Tibial artery (tissue), 4 donors: Measurements from ENCODE around the gene BMPER.

ENCODE experiments used
- DNase-seq, 2 donors: peaks; one replicate each; pipeline ENCODE4 v3.0.0-alpha.2; 2019
- H3K27ac ChIP-seq, 2 donors: fragments of 200-600 bp; sonication (generic) in 1 of 2; 1 replicate in 1 of 2; 2 replicates in 1 of 2; pipeline ENCODE4 v1.5.1; 2018 to 2019; ENCODE audit warnings: mild to moderate bottlenecking in 1 of 2
- H3K27me3 ChIP-seq, 2 donors: fragments of 200-600 bp; sonication (generic) in 1 of 2; one replicate each; pipeline versions ENCODE4 v1.5.1 to v1.6.0; 2016 to 2019
- H3K36me3 ChIP-seq, 3 donors: fragments of 200-600 bp; sonication (generic) in 2 of 3; one replicate each; pipeline ENCODE4 v1.5.1; 2016 to 2019; ENCODE audit warnings: mild to moderate bottlenecking in 2 of 3
- H3K4me1 ChIP-seq, 4 donors: fragments of 200-600 bp; sonication (generic) in 2 of 4; 1 replicate in 3 of 4; 2 replicates in 1 of 4; pipeline ENCODE4 v1.5.1; 2016 to 2019
- H3K4me3 ChIP-seq, 2 donors: fragments of 200-600 bp; sonication (generic) in 1 of 2; 1 replicate in 1 of 2; 2 replicates in 1 of 2; pipeline ENCODE4 v1.5.1; 2018 to 2019; ENCODE audit warnings: mild to moderate bottlenecking in 2 of 2
- H3K9me3 ChIP-seq, 3 donors: fragments of 200-600 bp; sonication (generic) in 1 of 3; one replicate each; pipeline ENCODE4 v1.5.1; 2016 to 2019
- intact Hi-C: fragments of 100-400 bp; cut with DNase I; formaldehyde crosslinking; loops from one replicate; pipeline ENCODE4 v1.15.0; 2023; ENCODE audit warnings: low total_unique reads
- TF ChIP-seq, protein P1 (sequence below), 2 experiments: fragments of 200-600 bp in 1 of 2; fragments of 450-650 bp in 1 of 2; IDR thresholded peaks; one replicate each; pipeline ENCODE4 v1.5.1; 2017 to 2019; ENCODE audit warnings: antibody characterized with exemption in 2 of 2, mild to moderate bottlenecking in 1 of 2, moderate library complexity in 1 of 2

Gene BMPER

GRCh38 chr7:33941418-33941817, 36.1 kb downstream of the BMPER start:
- DNase-seq = no peak
- Histone ChIP-seq H3K4me1 (no peaks in the 10 kb centered on the region), H3K27me3 (no peaks in the 10 kb centered on the region), H3K9me3 (no peaks in the 10 kb centered on the region), H3K4me3 (no peak overlapping the region), H3K27ac (no peak overlapping the region), H3K36me3 (no peaks in the 10 kb centered on the region)
- intact Hi-C loops = no loop called here
- TF ChIP-seq, protein P1, sequence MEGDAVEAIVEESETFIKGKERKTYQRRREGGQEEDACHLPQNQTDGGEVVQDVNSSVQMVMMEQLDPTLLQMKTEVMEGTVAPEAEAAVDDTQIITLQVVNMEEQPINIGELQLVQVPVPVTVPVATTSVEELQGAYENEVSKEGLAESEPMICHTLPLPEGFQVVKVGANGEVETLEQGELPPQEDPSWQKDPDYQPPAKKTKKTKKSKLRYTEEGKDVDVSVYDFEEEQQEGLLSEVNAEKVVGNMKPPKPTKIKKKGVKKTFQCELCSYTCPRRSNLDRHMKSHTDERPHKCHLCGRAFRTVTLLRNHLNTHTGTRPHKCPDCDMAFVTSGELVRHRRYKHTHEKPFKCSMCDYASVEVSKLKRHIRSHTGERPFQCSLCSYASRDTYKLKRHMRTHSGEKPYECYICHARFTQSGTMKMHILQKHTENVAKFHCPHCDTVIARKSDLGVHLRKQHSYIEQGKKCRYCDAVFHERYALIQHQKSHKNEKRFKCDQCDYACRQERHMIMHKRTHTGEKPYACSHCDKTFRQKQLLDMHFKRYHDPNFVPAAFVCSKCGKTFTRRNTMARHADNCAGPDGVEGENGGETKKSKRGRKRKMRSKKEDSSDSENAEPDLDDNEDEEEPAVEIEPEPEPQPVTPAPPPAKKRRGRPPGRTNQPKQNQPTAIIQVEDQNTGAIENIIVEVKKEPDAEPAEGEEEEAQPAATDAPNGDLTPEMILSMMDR (IDR thresholded peaks at IDR 0.05) = no peak

- H3K27ac ChIP-seq = no peak overlapping the region
- H3K9me3 ChIP-seq = no peaks in the 10 kb centered on the region
- intact Hi-C loops = no loop called here
- no peaks in the 10 kb centered on the region for H3K27me3 ChIP-seq
- no peak overlapping the region for H3K4me3 ChIP-seq
- no peak for DNase-seq
- no peaks in the 10 kb centered on the region for H3K4me1 ChIP-seq
- TF ChIP-seq, protein P1 (IDR thresholded peaks at IDR 0.05) = no peak
- no peaks in the 10 kb centered on the region for H3K36me3 ChIP-seq
These were observed 40.9 kb downstream of the BMPER start for GRCh38 chr7:33946094-33946699.

DNA sequence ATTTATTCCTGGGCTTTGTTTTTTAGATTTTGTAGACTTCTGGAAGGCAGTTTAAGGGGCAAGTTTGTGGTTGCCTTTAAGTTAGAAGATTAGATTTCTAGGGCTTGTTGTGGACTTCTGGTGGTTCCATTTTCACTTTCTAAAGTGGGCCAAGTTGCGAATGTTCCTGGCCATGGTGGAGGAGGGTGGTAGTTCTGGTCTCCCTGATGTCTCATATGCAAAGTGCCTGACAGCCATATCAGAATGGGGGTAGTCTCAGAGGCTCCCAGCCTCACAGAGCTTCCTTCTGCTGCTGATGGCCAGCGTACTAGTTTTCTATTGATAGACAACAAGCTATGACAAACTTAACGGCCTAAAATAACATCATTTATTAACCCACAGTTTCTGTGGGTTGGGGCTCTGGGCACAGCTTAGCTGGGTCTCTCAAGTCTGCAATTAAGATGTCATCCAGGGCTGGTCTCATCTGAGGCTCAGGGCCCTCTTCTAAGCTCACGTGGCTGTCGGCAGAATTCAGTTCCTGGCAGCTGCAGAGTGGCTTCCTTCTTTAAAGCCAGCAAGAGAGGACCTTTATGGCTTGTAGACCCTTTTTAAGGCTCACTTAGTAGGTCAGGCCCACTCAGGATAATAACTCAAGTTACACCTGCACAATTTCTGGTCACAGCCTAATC, 44.8 kb downstream of the BMPER start:
- H3K4me1 ChIP-seq = no peaks in the 10 kb centered on the region
- intact Hi-C loops = no loop called here
- H3K27me3 ChIP-seq = no peaks in the 10 kb centered on the region
- H3K9me3 ChIP-seq = no peaks in the 10 kb centered on the region
- H3K4me3 ChIP-seq = no peak overlapping the region
- TF ChIP-seq, protein P1 (IDR thresholded peaks at IDR 0.05) = no peak
- no peak overlapping the region for H3K27ac ChIP-seq
- H3K36me3 ChIP-seq = no peaks in the 10 kb centered on the region
- no peak for DNase-seq

DNA sequence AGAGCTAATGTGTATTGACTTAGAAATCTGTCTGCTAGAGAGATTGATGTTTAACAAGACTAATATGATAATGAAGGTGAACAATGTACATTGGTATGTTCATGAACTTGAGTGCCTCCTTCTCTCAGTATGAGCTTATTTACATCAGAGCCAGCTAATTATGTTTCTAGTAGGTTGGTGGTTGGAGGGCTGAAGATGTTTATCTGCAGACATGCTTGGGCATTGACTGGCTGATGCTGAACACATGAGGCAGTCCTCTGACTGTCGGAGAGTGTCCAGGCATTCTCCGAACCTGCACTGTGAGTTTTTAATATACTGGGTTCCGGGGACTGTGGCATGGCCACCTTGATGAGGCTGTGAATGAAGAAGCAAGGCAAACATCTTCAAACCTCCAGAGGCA, 47.5 kb downstream of the BMPER start:
- H3K27me3 ChIP-seq = no peaks in the 10 kb centered on the region
- no peaks in the 10 kb centered on the region for H3K36me3 ChIP-seq
- H3K9me3 ChIP-seq = no peaks in the 10 kb centered on the region
- intact Hi-C loops = no loop called here
- H3K27ac ChIP-seq = no peak overlapping the region
- no peaks in the 10 kb centered on the region for H3K4me1 ChIP-seq
- no peak overlapping the region for H3K4me3 ChIP-seq
- TF ChIP-seq, protein P1 (IDR thresholded peaks at IDR 0.05) = no peak
- no peak for DNase-seq

DNA sequence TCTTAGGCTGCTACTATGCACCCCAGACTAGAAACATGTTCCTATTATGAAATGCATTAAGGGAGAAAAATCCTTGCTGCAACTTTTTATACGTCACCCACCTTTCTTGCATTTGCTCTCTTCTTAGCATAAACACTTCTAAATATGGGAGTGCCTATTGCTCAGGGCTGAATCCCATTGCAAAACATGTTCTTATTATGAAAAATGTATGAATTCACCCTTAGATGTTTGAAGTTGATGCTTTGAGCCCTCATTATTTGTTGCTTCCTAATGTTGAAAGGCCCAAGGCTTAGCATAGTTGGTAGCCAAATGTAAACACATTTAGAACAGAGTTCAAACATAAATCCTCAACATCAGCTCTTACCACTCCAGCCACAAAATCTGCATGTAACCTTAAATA, 52.8 kb downstream of the BMPER start:
- Histone ChIP-seq H3K4me1 (no peaks in the 10 kb centered on the region), H3K27ac (no peak overlapping the region), H3K27me3 (no peaks in the 10 kb centered on the region), H3K36me3 (no peaks in the 10 kb centered on the region), H3K9me3 (no peaks in the 10 kb centered on the region), H3K4me3 (no peak overlapping the region)
- TF ChIP-seq, protein P1 (IDR thresholded peaks at IDR 0.05) = no peak
- no peak for DNase-seq
- intact Hi-C loops = no loop called here
